SK-N-MC (cell line): ENCODE results near the gene CDH4.

Experiments
- EZH2 ChIP-seq: fragments of 200-600 bp; sonication (generic); IDR thresholded peaks from one replicate; pipeline ENCODE4 v1.6.1; 2017; ENCODE audit warnings: antibody characterized with exemption
- POLR2AphosphoS5 ChIP-seq: IDR thresholded peaks from 2 replicates; pipeline ENCODE4 v1.6.1; 2012; ENCODE audit warnings: mild to moderate bottlenecking, low read depth, low read length, borderline replicate concordance

GRCh38 chr20:61601853-61602252, 349.8 kb downstream of the CDH4 start:
- TF ChIP-seq EZH2 (no peak), POLR2AphosphoS5 (no peak)
